Ovary (tissue), 3 donors: ENCODE measurements around the gene TRPC1.

Experiments used
- CTCF ChIP-seq, 3 donors: fragments of 450-650 bp in 2 of 3; fragments of 200-600 bp in 1 of 3; IDR thresholded peaks; one replicate each; pipeline versions ENCODE4 v1.5.1 to v1.8.0; 2016 to 2022; ENCODE audit warnings: antibody characterized with exemption in 3 of 3, mild to moderate bottlenecking in 1 of 3
- EP300 ChIP-seq: sonication (generic); formaldehyde crosslinking; IDR thresholded peaks from one replicate; pipeline ENCODE4 v1.6.1; 2017; ENCODE audit warnings: antibody characterized with exemption
- POLR2A ChIP-seq: fragments of 450-650 bp; IDR thresholded peaks from one replicate; pipeline ENCODE4 v1.6.1; 2017; ENCODE audit warnings: antibody characterized with exemption, mild to moderate bottlenecking, moderate library complexity
- donor health status: DM: no; HTN: no; CAD: no.

DNA sequence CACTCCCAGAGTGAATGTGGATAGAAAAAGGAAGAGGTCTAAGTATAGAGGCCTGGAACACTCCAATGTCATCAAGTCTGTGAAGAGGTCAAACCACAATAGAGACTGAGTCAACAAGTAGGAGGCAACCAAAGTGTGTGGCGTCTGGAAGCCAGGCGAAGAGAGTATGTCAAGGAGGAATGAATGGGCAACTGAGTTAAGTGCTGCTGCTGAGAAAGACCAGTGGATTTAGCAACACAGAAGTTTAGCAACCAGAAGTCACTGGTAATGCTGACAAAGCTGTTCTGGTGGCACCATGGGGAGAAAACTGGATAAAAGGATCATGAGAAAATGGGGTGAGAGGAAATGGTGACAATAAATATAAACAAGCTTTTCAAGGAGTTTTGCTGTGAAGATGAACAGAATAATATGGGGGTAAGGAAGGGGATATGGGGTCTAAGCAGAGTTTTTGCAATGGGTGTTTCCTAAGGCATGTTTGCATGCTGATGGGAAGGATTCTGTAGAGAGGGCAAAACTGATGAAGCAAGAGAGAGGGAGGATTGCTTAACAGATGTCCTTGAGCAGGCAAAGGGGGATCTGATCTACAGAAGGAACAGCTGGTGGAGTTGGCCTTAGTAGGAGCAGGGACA is 126.7 kb downstream of the TRPC1 start:
- no peak for TF ChIP-seq CTCF (IDR thresholded peaks at IDR 0.05)
- no peak for TF ChIP-seq POLR2A
- no peak for TF ChIP-seq EP300
